Suprapubic skin (tissue), 4 donors: ENCODE results near the gene SLC17A5. TPM values are rescaled to one million over a fixed set of nuclear protein-coding genes. Genes with fewer than 3 reads are reported as not detected.
A peak's percentile ranks its signal among the peaks of the same experiment; 100 is the strongest.

Source experiments
- DNase-seq, 2 donors: peaks; one replicate each; pipeline ENCODE4 v3.0.0-alpha.2; 2019; ENCODE audit warnings: low spot score in 2 of 2
- H3K27ac ChIP-seq: fragments of 200-600 bp; sonication (generic); one replicate; pipeline ENCODE4 v1.5.1; 2019
- H3K27me3 ChIP-seq: fragments of 200-600 bp; sonication (generic); one replicate; pipeline ENCODE4 v1.5.1; 2019
- H3K36me3 ChIP-seq: fragments of 200-600 bp; sonication (generic); one replicate; pipeline ENCODE4 v1.5.1; 2019
- H3K4me1 ChIP-seq: fragments of 200-600 bp; sonication (generic); one replicate; pipeline ENCODE4 v1.5.1; 2019
- H3K4me3 ChIP-seq: fragments of 200-600 bp; sonication (generic); one replicate; pipeline ENCODE4 v1.5.1; 2019; ENCODE audit warnings: mild to moderate bottlenecking
- H3K9me3 ChIP-seq: fragments of 200-600 bp; sonication (generic); one replicate; pipeline ENCODE4 v1.5.1; 2019
- CTCF ChIP-seq, 2 donors: fragments of 200-600 bp in 1 of 2; fragments of 450-650 bp in 1 of 2; sonication (generic) in 1 of 2; IDR thresholded peaks; one replicate each; pipeline ENCODE4 v1.5.1; 2016 to 2019; ENCODE audit warnings: antibody characterized with exemption in 2 of 2, mild to moderate bottlenecking in 1 of 2, moderate library complexity in 1 of 2
- EP300 ChIP-seq: sonication (generic); formaldehyde crosslinking; IDR thresholded peaks from one replicate; pipeline ENCODE4 v1.6.1; 2017; ENCODE audit warnings: antibody characterized with exemption
- POLR2A ChIP-seq, 2 donors: fragments of 450-650 bp; IDR thresholded peaks; one replicate each; pipeline ENCODE4 v1.6.1; 2017; ENCODE audit warnings: antibody characterized with exemption in 2 of 2, mild to moderate bottlenecking in 2 of 2, moderate library complexity in 2 of 2
- POLR2AphosphoS5 ChIP-seq, 3 donors: sonication (generic); formaldehyde crosslinking; IDR thresholded peaks; one replicate each; pipeline ENCODE4 v1.6.1; 2017; ENCODE audit warnings: antibody characterized with exemption in 3 of 3
- WGBS: methylation state at CpG from one replicate; pipeline ENCODE4 v1.1.5; 2018; 5-methylcytosine and 5-hydroxymethylcytosine counted together
- total RNA-seq, 4 donors: library from RNA; depleted of rRNA; stranded (reverse); fragments of >200 nt; gene quantifications; one replicate each; pipeline ENCODE4 v1.1.0, GENCODE V29; 2016

SLC17A5 gene
- total RNA-seq, 4 donors from 2014 or later: 8.0 to 14.0 (median 11.2) TPM

GRCh38 chr6:73675466-73676098 lies 21.8 kb upstream of the SLC17A5 start:
- Histone ChIP-seq H3K4me3 (no peak overlapping the region), H3K9me3 (no peaks in the 10 kb centered on the region), H3K4me1 (peaks cover 2% of the 10 kb centered on the region), H3K36me3 (no peaks in the 10 kb centered on the region), H3K27me3 (no peaks in the 10 kb centered on the region), H3K27ac (no peak overlapping the region)
- peak in 1 of 2 donors; percentile 75 for DNase-seq
- TF ChIP-seq EP300 (no peak), CTCF (IDR thresholded peaks at IDR 0.05) (peak; percentile 77 to 85)
- 46% methylated on average over 4 of the region's 4 CpGs for WGBS

GRCh38 chr6:73671911-73672685 lies 18.3 kb upstream of the SLC17A5 start:
- 83% methylated on average over 8 of the region's 8 CpGs for WGBS
- DNase-seq: no peak

GRCh38 chr6:73669005-73669404 lies 15.2 kb upstream of the SLC17A5 start:
- no peak for TF ChIP-seq CTCF (IDR thresholded peaks at IDR 0.05)
- no peak for TF ChIP-seq POLR2AphosphoS5 (IDR thresholded peaks at IDR 0.05)
- TF ChIP-seq POLR2A (IDR thresholded peaks at IDR 0.05): no peak
- TF ChIP-seq EP300: no peak
- WGBS: 56% methylated on average over 1 of the region's 1 CpG

More at GRCh38 chr6:73671911-73672685, 18.3 kb upstream of the SLC17A5 start:
- Histone ChIP-seq H3K36me3 (no peaks in the 10 kb centered on the region), H3K4me1 (no peaks in the 10 kb centered on the region), H3K4me3 (no peak overlapping the region), H3K9me3 (no peaks in the 10 kb centered on the region), H3K27ac (no peak overlapping the region), H3K27me3 (no peaks in the 10 kb centered on the region)
- TF ChIP-seq EP300: no peak
- no peak for TF ChIP-seq POLR2A (IDR thresholded peaks at IDR 0.05)
- no peak for TF ChIP-seq CTCF (IDR thresholded peaks at IDR 0.05)
- no peak for TF ChIP-seq POLR2AphosphoS5 (IDR thresholded peaks at IDR 0.05)

GRCh38 chr6:73667798-73668197 lies 14.0 kb upstream of the SLC17A5 start:
- no peaks in the 10 kb centered on the region for H3K36me3 ChIP-seq
- 67% methylated on average over 1 of the region's 1 CpG for WGBS
- H3K27ac ChIP-seq: no peak overlapping the region
- H3K27me3 ChIP-seq: no peaks in the 10 kb centered on the region
- H3K9me3 ChIP-seq: no peaks in the 10 kb centered on the region
- no peak overlapping the region for H3K4me3 ChIP-seq
- H3K4me1 ChIP-seq: no peaks in the 10 kb centered on the region
- DNase-seq: no peak
- no peak for TF ChIP-seq POLR2A (IDR thresholded peaks at IDR 0.05)
- no peak for TF ChIP-seq CTCF (IDR thresholded peaks at IDR 0.05)
- no peak for TF ChIP-seq POLR2AphosphoS5 (IDR thresholded peaks at IDR 0.05)
- TF ChIP-seq EP300: no peak

More at GRCh38 chr6:73669005-73669404, 15.2 kb upstream of the SLC17A5 start:
- H3K9me3 ChIP-seq: no peaks in the 10 kb centered on the region
- H3K4me1 ChIP-seq: no peaks in the 10 kb centered on the region
- no peak overlapping the region for H3K4me3 ChIP-seq
- DNase-seq: no peak
- H3K36me3 ChIP-seq: no peaks in the 10 kb centered on the region
- no peaks in the 10 kb centered on the region for H3K27me3 ChIP-seq
- H3K27ac ChIP-seq: no peak overlapping the region

- Histone ChIP-seq H3K27ac (no peak overlapping the region), H3K27me3 (no peaks in the 10 kb centered on the region), H3K4me3 (no peak overlapping the region), H3K4me1 (no peaks in the 10 kb centered on the region), H3K9me3 (no peaks in the 10 kb centered on the region), H3K36me3 (no peaks in the 10 kb centered on the region)
- DNase-seq: no peak
- 71% methylated on average over 2 of the region's 2 CpGs for WGBS
- TF ChIP-seq CTCF (IDR thresholded peaks at IDR 0.05) (no peak), POLR2A (IDR thresholded peaks at IDR 0.05) (no peak), POLR2AphosphoS5 (IDR thresholded peaks at IDR 0.05) (no peak), EP300 (no peak)
Measured at GRCh38 chr6:73666393-73666792, 12.6 kb upstream of the SLC17A5 start.
